H1 (cell line): ENCODE results near the gene DOK6. TPM values are rescaled to one million over a fixed set of nuclear protein-coding genes. Genes with fewer than 3 reads are reported as not detected.

ENCODE experiments used
- CTCF ChIA-PET: fragments of 300-600 bp; sonication (Branson Sonifier 250); formaldehyde crosslinking; loops from one replicate; lab custom pipeline; 2021; ENCODE audit not compliant: partially characterized antibody; lab: Charles Lee
- POLR2A ChIA-PET: fragments of 300-600 bp; sonication (Branson Sonifier 250); formaldehyde crosslinking; loops from one replicate; lab custom pipeline; 2021; ENCODE audit warnings: inconsistent platforms; ENCODE audit not compliant: partially characterized antibody; lab: Charles Lee
- DNase-seq, 2 experiments: peaks; one replicate each; pipeline versions ENCODE4 v3.0.0 to v3.0.0-alpha.2; 2010 to 2022; ENCODE audit warnings: low spot score in 2 of 2, low read depth in 1 of 2, mixed read lengths in 1 of 2
- FAIRE-seq: peaks from 2 replicates; lab custom pipeline; 2011; peaks lifted over from hg19 to GRCh38; lab: Jason Lieb, UNC
- H2AFZ ChIP-seq: 2 replicates; pipeline ENCODE4 v1.8.1; 2012; ENCODE audit warnings: low read length, inconsistent platforms
- H2AK5ac ChIP-seq: 2 replicates; pipeline ENCODE4 v1.6.1; 2013; ENCODE audit warnings: low read depth, low read length
- H2BK120ac ChIP-seq: replicated peaks from 2 replicates; pipeline ENCODE3; 2013; ENCODE audit warnings: low read depth, low read length, inconsistent platforms
- H2BK12ac ChIP-seq: 2 replicates; pipeline ENCODE4 v1.6.1; 2013; ENCODE audit warnings: low read depth, low read length
- H2BK15ac ChIP-seq: 2 replicates; pipeline ENCODE4 v1.6.1; 2013; ENCODE audit warnings: low read length
- H2BK20ac ChIP-seq: 2 replicates; pipeline ENCODE4 v1.6.1; 2013; ENCODE audit warnings: low read length
- H2BK5ac ChIP-seq: 2 replicates; pipeline ENCODE4 v1.6.1; 2013; ENCODE audit warnings: low read depth, low read length
- H3K14ac ChIP-seq: 2 replicates; pipeline ENCODE4 v1.6.1; 2013; ENCODE audit warnings: inconsistent platforms; ENCODE audit not compliant: insufficient read length
- H3K18ac ChIP-seq: 2 replicates; pipeline ENCODE4 v1.6.1; 2013; ENCODE audit warnings: low read length; ENCODE audit errors: extremely low read depth
- H3K23ac ChIP-seq: 2 replicates; pipeline ENCODE4 v1.6.1; 2013; ENCODE audit warnings: inconsistent platforms; ENCODE audit not compliant: insufficient read length
- H3K23me2 ChIP-seq: 2 replicates; pipeline ENCODE4 v1.6.1; 2013; ENCODE audit warnings: low read depth, low read length
- H3K27ac ChIP-seq: 2 replicates; pipeline ENCODE4 v1.6.1; 2011; ENCODE audit warnings: low read depth, low read length, inconsistent platforms
- H3K27me3 ChIP-seq, 4 experiments: replicated peaks in 1 of 4; 1 replicate in 1 of 4; 2 replicates in 3 of 4; pipeline versions ENCODE4 v1.6.1 to v1.8.1; 2011 to 2013; ENCODE audit warnings: low read length in 3 of 4, mild to moderate bottlenecking in 3 of 4, inconsistent platforms in 2 of 4, mixed read lengths in 2 of 4, moderate library complexity in 1 of 4; ENCODE audit not compliant: control insufficient read depth in 3 of 4, insufficient read depth in 3 of 4; ENCODE audit errors: extremely low read depth in 1 of 4
- H3K36me3 ChIP-seq, 4 experiments: 2 replicates each; pipeline versions ENCODE4 v1.6.1 to v1.8.1; 2011 to 2013; ENCODE audit warnings: mild to moderate bottlenecking in 4 of 4, low read length in 3 of 4, moderate library complexity in 2 of 4, control low read depth in 1 of 4, inconsistent platforms in 1 of 4; ENCODE audit not compliant: insufficient read depth in 4 of 4, control insufficient read depth in 2 of 4
- H3K4ac ChIP-seq: replicated peaks from 2 replicates; pipeline ENCODE3; 2013; ENCODE audit warnings: low read length, low read depth, mixed read lengths, inconsistent platforms; ENCODE audit not compliant: insufficient read length
- H3K4me1 ChIP-seq, 4 experiments: replicated peaks in 1 of 4; 1 replicate in 1 of 4; 2 replicates in 3 of 4; pipeline versions ENCODE4 v1.6.1 to v1.8.1; 2011 to 2013; ENCODE audit warnings: low read length in 3 of 4, inconsistent platforms in 2 of 4, mixed read lengths in 1 of 4; ENCODE audit not compliant: insufficient read depth in 4 of 4, control insufficient read depth in 3 of 4
- H3K4me2 ChIP-seq, 2 experiments: 2 replicates each; pipeline versions ENCODE4 v1.6.1 to v1.8.1; 2011 to 2013; ENCODE audit warnings: low read depth in 2 of 2, low read length in 2 of 2, control low read depth in 1 of 2, inconsistent platforms in 1 of 2, mild to moderate bottlenecking in 1 of 2; ENCODE audit not compliant: insufficient read depth in 1 of 2
- H3K4me3 ChIP-seq, 4 experiments: fragments of 200-600, 300-600 bp in 1 of 4; sonication (generic), shearing (Covaris generic), sonication (Bioruptor Twin) in 1 of 4; 2 replicates each; pipeline versions ENCODE4 v1.5.1 to v1.8.1; 2011 to 2016; ENCODE audit warnings: low read length in 4 of 4, low read depth in 3 of 4, control low read depth in 2 of 4, inconsistent platforms in 2 of 4, mild to moderate bottlenecking in 2 of 4, mixed read lengths in 1 of 4, moderate library complexity in 1 of 4; ENCODE audit not compliant: insufficient read depth in 2 of 4; ENCODE audit errors: extremely low read depth in 1 of 4
- H3K56ac ChIP-seq: replicated peaks from 2 replicates; pipeline ENCODE3; 2013; ENCODE audit warnings: low read depth, mild to moderate bottlenecking, mixed read lengths, low read length, inconsistent platforms; ENCODE audit not compliant: insufficient read length
- H3K79me1 ChIP-seq: 2 replicates; pipeline ENCODE4 v1.6.1; 2013; ENCODE audit warnings: low read depth, low read length, control low read depth
- H3K79me2 ChIP-seq, 2 experiments: 2 replicates each; pipeline versions ENCODE4 v1.6.1 to v1.8.1; 2012 to 2013; ENCODE audit warnings: low read length in 2 of 2, mild to moderate bottlenecking in 2 of 2, inconsistent platforms in 1 of 2; ENCODE audit not compliant: insufficient read depth in 2 of 2, control insufficient read depth in 1 of 2
- H3K9ac ChIP-seq, 4 experiments: replicated peaks in 1 of 4; 1 replicate in 1 of 4; 2 replicates in 3 of 4; pipeline versions ENCODE4 v1.6.1 to v1.8.1; 2011 to 2013; ENCODE audit warnings: low read depth in 3 of 4, low read length in 3 of 4, control low read depth in 2 of 4, mild to moderate bottlenecking in 2 of 4, moderate library complexity in 2 of 4, inconsistent platforms in 1 of 4; ENCODE audit errors: extremely low read depth in 1 of 4
- H3K9me3 ChIP-seq, 2 experiments: 2 replicates each; pipeline versions ENCODE4 v1.6.1 to v1.8.1; 2012 to 2013; ENCODE audit warnings: mild to moderate bottlenecking in 2 of 2, moderate library complexity in 2 of 2, control low read depth in 1 of 2, inconsistent platforms in 1 of 2, low read depth in 1 of 2, low read length in 1 of 2, mixed read lengths in 1 of 2; ENCODE audit not compliant: insufficient read depth in 2 of 2
- H4K20me1 ChIP-seq, 2 experiments: replicated peaks in 1 of 2; 2 replicates each; pipeline versions ENCODE3 to v1.8.1; 2011 to 2013; ENCODE audit warnings: inconsistent platforms in 2 of 2, low read length in 2 of 2, mild to moderate bottlenecking in 1 of 2; ENCODE audit not compliant: insufficient read depth in 2 of 2, control insufficient read depth in 1 of 2
- H4K5ac ChIP-seq: 2 replicates; pipeline ENCODE4 v1.6.1; 2013; ENCODE audit warnings: low read length, low read depth, mixed read lengths, inconsistent platforms; ENCODE audit not compliant: insufficient read length
- H4K8ac ChIP-seq: 2 replicates; pipeline ENCODE4 v1.8.0; 2013; ENCODE audit warnings: mild to moderate bottlenecking, moderate library complexity, low read length, inconsistent platforms; ENCODE audit not compliant: insufficient read depth; ENCODE audit errors: extremely low read depth
- H4K91ac ChIP-seq: replicated peaks from 2 replicates; pipeline ENCODE3; 2013; ENCODE audit warnings: low read length, mixed read lengths, inconsistent platforms; ENCODE audit not compliant: insufficient read length
- CHD2 ChIP-seq: IDR thresholded peaks from 2 replicates; pipeline ENCODE4 v1.6.1; 2012; ENCODE audit warnings: low read length, improper control_type of control experiment
- EZH2 ChIP-seq: fragments of 200-600 bp; sonication (generic); IDR thresholded peaks from 2 replicates; pipeline ENCODE4 v1.7.1; 2012; ENCODE audit warnings: low read depth, mild to moderate bottlenecking, moderate library complexity, low read length, inconsistent platforms; ENCODE audit not compliant: severe bottlenecking
- HDAC2 ChIP-seq, 2 experiments: fragments of 300-600 bp in 1 of 2; sonication (generic) in 1 of 2; IDR thresholded peaks; 2 replicates each; pipeline ENCODE4 v1.6.1; 2011 to 2012; ENCODE audit warnings: low read depth in 2 of 2, low read length in 2 of 2, mild to moderate bottlenecking in 2 of 2, moderate library complexity in 2 of 2, borderline replicate concordance in 1 of 2, inconsistent platforms in 1 of 2
- JUN ChIP-seq: IDR thresholded peaks from 2 replicates; pipeline ENCODE4 v1.6.1; 2011; ENCODE audit warnings: low read depth, mild to moderate bottlenecking, improper control_type of control experiment, low read length
- POU5F1 ChIP-seq: IDR thresholded peaks from 2 replicates; pipeline ENCODE4 v1.6.1; 2011; ENCODE audit warnings: low read depth, mild to moderate bottlenecking, low read length, moderate library complexity
- RAD21 ChIP-seq, 2 experiments: IDR thresholded peaks in 1 of 2; conservative IDR thresholded peaks in 1 of 2; 2 replicates each; pipeline ENCODE4 v1.6.1; 2011; ENCODE audit warnings: low read depth in 2 of 2, low read length in 2 of 2, improper control_type of control experiment in 1 of 2, inconsistent platforms in 1 of 2, mild to moderate bottlenecking in 1 of 2, moderate library complexity in 1 of 2
- RFX5 ChIP-seq: IDR thresholded peaks from 2 replicates; pipeline ENCODE4 v1.6.1; 2011; ENCODE audit warnings: low read depth, low read length, improper control_type of control experiment, borderline replicate concordance
- RNF2 ChIP-seq: fragments of 200-900, 300-1000 bp; sonication (generic); IDR thresholded peaks from 2 replicates; pipeline ENCODE4 v1.7.1; 2016; ENCODE audit warnings: borderline replicate concordance, low read depth, mild to moderate bottlenecking, antibody characterized with exemption, low read length; ENCODE audit not compliant: poor library complexity, severe bottlenecking; ENCODE audit errors: missing control alignments
- RXRA ChIP-seq: IDR thresholded peaks from 2 replicates; pipeline ENCODE4 v1.6.1; 2011; ENCODE audit warnings: low read depth, mild to moderate bottlenecking, low read length, moderate library complexity; ENCODE audit not compliant: insufficient read depth
- SAP30 ChIP-seq: fragments of 300-600 bp; sonication (generic); IDR thresholded peaks from 2 replicates; pipeline ENCODE4 v1.7.1; 2012; ENCODE audit warnings: low read length, moderate library complexity, mild to moderate bottlenecking, inconsistent platforms; ENCODE audit not compliant: insufficient read depth, insufficient replicate concordance
- TAF1 ChIP-seq: IDR thresholded peaks from 2 replicates; pipeline ENCODE4 v1.6.1; 2011; ENCODE audit warnings: mild to moderate bottlenecking, low read depth, low read length
- WGBS, 2 experiments: shearing (Covaris generic) in 1 of 2; methylation state at CpG; one replicate each; pipeline versions ENCODE4 v1.1.6 to v1.1.7; 2013 to 2015; ENCODE audit warnings: low lambda C conversion rate in 2 of 2, mixed read lengths in 2 of 2, inconsistent platforms in 1 of 2, low coverage in 1 of 2, missing lambda C conversion rate in 1 of 2; ENCODE audit not compliant: insufficient replicate concordance in 2 of 2, insufficient coverage in 1 of 2, insufficient read length in 1 of 2; ENCODE audit errors: extremely low coverage in 1 of 2, missing lambda C conversion rate in 1 of 2; 5-methylcytosine and 5-hydroxymethylcytosine counted together
- polyA plus RNA-seq, 7 experiments: library from polyadenylated mRNA; depleted of rRNA in 3 of 7; stranded (reverse) in 5 of 7; unstranded in 2 of 7; fragments of >200 nt in 5 of 7; fragments of 200-250 nt in 2 of 7; gene quantifications; 1 replicate in 5 of 7; 2 replicates in 1 of 7; 4 replicates in 1 of 7; pipeline versions ENCODE4 v1.2.1 to v1.2.3, GENCODE V29; 2011 to 2013; ENCODE audit warnings: missing spikeins in 2 of 7, mixed read lengths in 2 of 7
- total RNA-seq: library from RNA; stranded (reverse); fragmentation: NEBNext Ultra II Directional; extraction: Animal tissue kit (Norgen Biotek cat#: 25700); gene quantifications from 2 replicates; pipeline ENCODE4 v1.2.1, GENCODE V29; 2021
- TF ChIP-seq, protein P1 (sequence below): IDR thresholded peaks from 2 replicates; pipeline ENCODE4 v1.6.1; 2011; ENCODE audit warnings: low read depth, mild to moderate bottlenecking, low read length; ENCODE audit not compliant: insufficient read depth

The DOK6 gene
- total and polyA plus RNA-seq, 2 of the 8 experiments (the other 6 are each of a cell fraction or from before 2014, with no cell fraction given), result 0.33 to 0.50 TPM

DNA sequence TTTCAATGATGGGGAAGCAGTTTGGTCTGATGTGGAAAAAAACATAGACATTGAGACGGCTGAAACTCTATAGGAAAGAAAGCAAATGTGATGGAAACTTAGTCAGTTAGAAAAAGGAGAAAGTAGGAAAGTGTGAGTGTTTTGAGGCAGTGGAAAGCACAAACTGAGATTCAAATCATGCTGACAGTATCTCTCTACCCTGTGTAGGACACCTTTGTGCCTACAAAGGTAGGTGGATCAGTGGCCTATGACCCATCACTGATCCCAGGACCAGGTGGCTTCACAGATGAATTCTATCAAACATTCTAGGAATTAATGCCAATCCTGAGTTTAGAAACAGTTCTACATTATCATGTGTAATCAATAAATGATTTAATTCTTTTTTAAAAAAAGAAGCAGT lies 489.9 kb downstream of the DOK6 start:
- Histone ChIP-seq H2BK120ac (no peak overlapping the region), H4K20me1 (no peaks in the 10 kb centered on the region), H4K91ac (no peak overlapping the region), H3K27me3 (no peaks in the 10 kb centered on the region), H3K23me2 (no peaks in the 10 kb centered on the region; the same call in 1 of the 2 replicates), H3K23ac (no peak overlapping the region), H3K4me2 (no peak overlapping the region), H3K56ac (no peak overlapping the region), H3K79me2 (no peaks in the 10 kb centered on the region), H3K36me3 (no peaks in the 10 kb centered on the region), H3K27ac (no peak overlapping the region), H3K14ac (no peak overlapping the region), H3K9me3 (no peaks in the 10 kb centered on the region), H4K8ac (no peak overlapping the region), H2BK15ac (no peak overlapping the region), H3K79me1 (no peaks in the 10 kb centered on the region), H4K5ac (no peak overlapping the region), H2AK5ac (no peak overlapping the region), H2BK12ac (no peak overlapping the region), H2BK5ac (no peak overlapping the region), H3K4me3 (no peak overlapping the region), H3K4ac (no peak overlapping the region), H3K18ac (no peak overlapping the region), H3K4me1 (no peaks in the 10 kb centered on the region), H2AFZ (no peak overlapping the region), H2BK20ac (no peak overlapping the region), H3K9ac (no peak overlapping the region)
- POLR2A ChIA-PET, result no interaction called here
- FAIRE-seq (no peak), DNase-seq (no peak)
- 95% methylated on average over 1 of the region's 1 CpG; no CpG with 5 or more reads in 1 of the 2 experiments for WGBS, 2 experiments
- CTCF ChIA-PET, result no interaction called here
- no peak for TF ChIP-seq RAD21 (IDR thresholded peaks at IDR 0.05 in 1 of 2, conservative IDR thresholded peaks at IDR 0.05 in 1 of 2; ENCODE audit: low read depth in 2 of 2, low read length in 2 of 2)
- no peak for TF ChIP-seq EZH2
- no peak for TF ChIP-seq RXRA
- TF ChIP-seq TAF1, result no peak
- TF ChIP-seq CHD2, result no peak
- no peak for TF ChIP-seq RFX5
- TF ChIP-seq POU5F1, result no peak
- no peak for TF ChIP-seq SAP30
- no peak for TF ChIP-seq HDAC2 (IDR thresholded peaks at IDR 0.05; ENCODE audit: borderline replicate concordance in 1 of 2, low read depth in 2 of 2, low read length in 2 of 2)
- TF ChIP-seq JUN, result no peak
- TF ChIP-seq, protein P1, sequence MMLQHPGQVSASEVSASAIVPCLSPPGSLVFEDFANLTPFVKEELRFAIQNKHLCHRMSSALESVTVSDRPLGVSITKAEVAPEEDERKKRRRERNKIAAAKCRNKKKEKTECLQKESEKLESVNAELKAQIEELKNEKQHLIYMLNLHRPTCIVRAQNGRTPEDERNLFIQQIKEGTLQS, result no peak
- TF ChIP-seq RNF2, result no peak
